ENCODE measurements around the gene SRC. TPM values are rescaled to one million over a fixed set of nuclear protein-coding genes. Genes with fewer than 3 reads are reported as not detected.

The SRC gene
- total and polyA plus RNA-seq, 4 donors: 15.6 to 59.6 (median 37.8) TPM

- Histone ChIP-seq H3K4me1 (ENCODE audit: control insufficient read depth, insufficient read depth, low read length) (peaks cover 3% of the 10 kb centered on the region), H3K27ac (ENCODE audit: low read depth, low read length) (no peak overlapping the region), H3K4me3 (ENCODE audit: low read depth, low read length) (no peak overlapping the region), H3K9me3 (ENCODE audit: control insufficient read depth, insufficient read depth, low read length) (no peaks in the 10 kb centered on the region), H3K36me3 (ENCODE audit: control insufficient read depth, insufficient read depth, low read length) (no peaks in the 10 kb centered on the region), H3K27me3 (ENCODE audit: control insufficient read depth, insufficient read depth, low read length) (no peaks in the 10 kb centered on the region)
- WGBS (ENCODE audit: insufficient coverage): 40% methylated on average over 1 of the region's 3 CpGs
- no peak for DNase-seq (ENCODE audit: low read depth in 4 of 6, low spot score in 6 of 6)
Measured at GRCh38 chr20:37453288-37453687, 107.3 kb downstream of the SRC start.

GRCh38 chr20:37453836-37454235, 107.9 kb downstream of the SRC start:
- H3K4me3 ChIP-seq (ENCODE audit: low read depth, low read length): no peak overlapping the region
- no peak for DNase-seq (ENCODE audit: low read depth in 4 of 6, low spot score in 6 of 6)
- no peaks in the 10 kb centered on the region for H3K27me3 ChIP-seq (ENCODE audit: control insufficient read depth, insufficient read depth, low read length)
- no peak overlapping the region for H3K27ac ChIP-seq (ENCODE audit: low read depth, low read length)
- peaks cover 3% of the 10 kb centered on the region for H3K9me3 ChIP-seq (ENCODE audit: control insufficient read depth, insufficient read depth, low read length)
- no peaks in the 10 kb centered on the region for H3K36me3 ChIP-seq (ENCODE audit: control insufficient read depth, insufficient read depth, low read length)
- 93% methylated on average over 5 of the region's 5 CpGs for WGBS (ENCODE audit: insufficient coverage)
- peaks cover 3% of the 10 kb centered on the region for H3K4me1 ChIP-seq (ENCODE audit: control insufficient read depth, insufficient read depth, low read length)

DNA sequence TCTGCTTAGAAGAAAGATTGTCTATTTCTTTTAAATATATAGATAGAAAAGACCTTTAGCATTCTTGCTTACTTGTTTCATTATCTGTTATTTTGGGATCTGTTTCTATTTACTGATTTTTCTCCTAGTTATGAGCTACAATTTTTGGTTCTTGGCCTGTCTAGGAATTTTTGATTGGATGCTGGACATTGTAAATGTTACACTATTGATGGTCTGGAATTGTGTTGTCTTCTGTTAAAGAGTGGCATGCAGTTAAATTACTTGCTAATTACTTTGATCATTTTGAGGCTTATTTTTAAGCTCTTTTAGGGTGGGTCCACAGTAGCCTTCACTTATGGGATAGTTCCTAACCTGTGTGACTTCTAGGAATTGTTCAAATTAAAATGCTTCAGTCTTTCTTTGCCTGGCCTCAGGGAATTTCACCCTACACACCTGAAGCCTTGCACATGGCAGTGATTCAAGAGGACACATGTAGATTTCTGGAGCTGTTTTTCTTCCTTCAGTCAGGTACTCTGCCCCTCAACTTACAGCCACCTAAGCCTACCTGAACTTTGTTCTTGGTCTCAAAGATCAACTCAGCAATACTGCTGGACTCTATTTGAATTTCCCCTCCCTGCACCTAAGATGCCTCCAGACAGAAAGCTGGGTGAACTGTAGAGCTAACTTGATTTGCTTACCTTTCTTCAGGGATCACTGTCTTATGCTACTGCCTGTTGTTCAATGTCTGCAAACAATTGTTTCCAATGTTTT, 108.9 kb downstream of the SRC start:
- Histone ChIP-seq H3K27me3 (ENCODE audit: control insufficient read depth, insufficient read depth, low read length) (no peaks in the 10 kb centered on the region), H3K27ac (ENCODE audit: low read depth, low read length) (no peak overlapping the region), H3K4me3 (ENCODE audit: low read depth, low read length) (no peak overlapping the region), H3K9me3 (ENCODE audit: control insufficient read depth, insufficient read depth, low read length) (peaks cover 3% of the 10 kb centered on the region), H3K36me3 (ENCODE audit: control insufficient read depth, insufficient read depth, low read length) (no peaks in the 10 kb centered on the region), H3K4me1 (ENCODE audit: control insufficient read depth, insufficient read depth, low read length) (peaks cover 3% of the 10 kb centered on the region)
- no peak for DNase-seq (ENCODE audit: low read depth in 4 of 6, low spot score in 6 of 6)

Other genes with a start within 250 kb of the SRC start
- 100 to 1,000 TPM; 135 to 233 TPM for gene RPN2, start 166.8 kb upstream of the SRC start, total RNA-seq
- gene RPN2, start 166.8 kb upstream of the SRC start, polyA plus RNA-seq (ENCODE audit: insufficient read length in 2 of 2): 100 to 1,000 TPM; 171 to 177 TPM
- gene MROH8, start 166.6 kb upstream of the SRC start, total RNA-seq: 1 to 10 TPM; 4.8 to 8.2 TPM
- gene MROH8, start 166.6 kb upstream of the SRC start, polyA plus RNA-seq (ENCODE audit: insufficient read length in 2 of 2): 10 to 100 TPM in 1 of 2 donors, 1 to 10 TPM in 1; 8.2 to 11.1 TPM
- gene GHRH, start 84.3 kb upstream of the SRC start, total RNA-seq: not detected
- not detected for gene GHRH, start 84.3 kb upstream of the SRC start, polyA plus RNA-seq (ENCODE audit: insufficient read length in 2 of 2)
- gene MANBAL, start 56.5 kb upstream of the SRC start, total RNA-seq: 10 to 100 TPM; 26.3 to 26.6 TPM
- gene MANBAL, start 56.5 kb upstream of the SRC start, polyA plus RNA-seq (ENCODE audit: insufficient read length in 2 of 2): 10 to 100 TPM; 79.8 to 84.1 TPM
- 1,000 to 10,000 TPM in 1 of 2 donors, 100 to 1,000 TPM in 1; 220 to 1,965 TPM for gene NNAT, start 175.1 kb downstream of the SRC start, total RNA-seq
- gene NNAT, start 175.1 kb downstream of the SRC start, polyA plus RNA-seq (ENCODE audit: insufficient read length in 2 of 2): 1,000 to 10,000 TPM; 1,265 to 1,475 TPM
- gene BLCAP, start 181.7 kb downstream of the SRC start, total RNA-seq: 100 to 1,000 TPM in 1 of 2 donors, 10 to 100 TPM in 1; 87.1 to 147 TPM
- 100 to 1,000 TPM; 246 to 274 TPM for gene BLCAP, start 181.7 kb downstream of the SRC start, polyA plus RNA-seq (ENCODE audit: insufficient read length in 2 of 2)

Measured in spinal cord (tissue), 10 donors.